ENCODE data around the gene RAP2C. TPM values are rescaled to one million over a fixed set of nuclear protein-coding genes. Genes with fewer than 3 reads are reported as not detected.

The RAP2C gene
- total RNA-seq, 1 experiment from 2014 or later: 27.8 TPM

- H3K79me2 ChIP-seq (ENCODE audit: low read depth): no peaks in the 10 kb centered on the region
- BruUV-seq (replicated peaks): no TSS peak
- no peaks in the 10 kb centered on the region for H3F3A ChIP-seq (ENCODE audit: insufficient read depth, low read depth)
- ChIA-PET CTCF (no interaction called here), POLR2A (ENCODE audit: unreplicated experiment) (no interaction called here)
- no peaks in the 10 kb centered on the region for H3K9me2 ChIP-seq (ENCODE audit: insufficient read depth)
- no peaks in the 10 kb centered on the region for H3K9me3 ChIP-seq (ENCODE audit: insufficient read depth, low read depth)
- TF ChIP-seq CTCF (conservative IDR thresholded peaks at IDR 0.05): no peak
- TF ChIP-seq EZH2 (IDR thresholded peaks at IDR 0.05; ENCODE audit: low read depth): no peak
- H3K4me2 ChIP-seq: no peak overlapping the region
- H4K20me1 ChIP-seq (ENCODE audit: insufficient read depth): no peaks in the 10 kb centered on the region
- no peak overlapping the region for H3K27ac ChIP-seq
- no peaks in the 10 kb centered on the region for H3K27me3 ChIP-seq (ENCODE audit: insufficient read depth, low read depth)
- no peaks in the 10 kb centered on the region for H3K4me1 ChIP-seq (replicated peaks; ENCODE audit: insufficient read depth)
- H3K36me3 ChIP-seq (ENCODE audit: low read depth): no peaks in the 10 kb centered on the region
- no peak for DNase-seq
- intact Hi-C loops (cut with micrococcal nuclease; ENCODE audit: unreplicated experiment): no loop called here
- H2AFZ ChIP-seq: no peak overlapping the region
- no peak overlapping the region for H3K4me3 ChIP-seq
Measured at GRCh38 chrX:132257116-132257515, 37.9 kb upstream of the RAP2C start.

- Histone ChIP-seq H3K4me1 (replicated peaks; ENCODE audit: insufficient read depth) (peaks cover 13% of the 10 kb centered on the region), H3K79me2 (ENCODE audit: low read depth) (no peaks in the 10 kb centered on the region), H3K9me3 (ENCODE audit: insufficient read depth, low read depth) (no peaks in the 10 kb centered on the region), H3K9me2 (ENCODE audit: insufficient read depth) (no peaks in the 10 kb centered on the region), H3K4me2 (no peak overlapping the region), H4K20me1 (ENCODE audit: insufficient read depth) (no peaks in the 10 kb centered on the region), H3K36me3 (ENCODE audit: low read depth) (no peaks in the 10 kb centered on the region), H3K4me3 (no peak overlapping the region), H2AFZ (no peak overlapping the region), H3K27ac (no peak overlapping the region), H3F3A (ENCODE audit: insufficient read depth, low read depth) (peaks cover 3% of the 10 kb centered on the region; the same call in 1 of the 2 replicates), H3K27me3 (ENCODE audit: insufficient read depth, low read depth) (no peaks in the 10 kb centered on the region)
- DNase-seq: no peak
- BruUV-seq (replicated peaks): no TSS peak
- intact Hi-C loops (cut with micrococcal nuclease; ENCODE audit: unreplicated experiment): no loop called here
- ChIA-PET CTCF (no interaction called here), POLR2A (ENCODE audit: unreplicated experiment) (no interaction called here)
- TF ChIP-seq CTCF (conservative IDR thresholded peaks at IDR 0.05): no peak
- no peak for TF ChIP-seq EZH2 (IDR thresholded peaks at IDR 0.05; ENCODE audit: low read depth)
Measured at GRCh38 chrX:132236121-132236520, 16.9 kb upstream of the RAP2C start.

- H4K20me1 ChIP-seq (ENCODE audit: insufficient read depth): no peaks in the 10 kb centered on the region
- no peaks in the 10 kb centered on the region for H3K36me3 ChIP-seq (ENCODE audit: low read depth)
- POLR2A ChIA-PET (ENCODE audit: unreplicated experiment): no interaction called here
- H3K4me2 ChIP-seq: no peak overlapping the region
- no peaks in the 10 kb centered on the region for H3K79me2 ChIP-seq (ENCODE audit: low read depth)
- H3F3A ChIP-seq (ENCODE audit: insufficient read depth, low read depth): peaks cover 3% of the 10 kb centered on the region; the same call in 1 of the 2 replicates
- H3K9me3 ChIP-seq (ENCODE audit: insufficient read depth, low read depth): no peaks in the 10 kb centered on the region
- intact Hi-C loops (cut with micrococcal nuclease; ENCODE audit: unreplicated experiment): no loop called here
- H3K4me1 ChIP-seq (replicated peaks; ENCODE audit: insufficient read depth): peaks cover 17% of the 10 kb centered on the region
- TF ChIP-seq CTCF (conservative IDR thresholded peaks at IDR 0.05): no peak
- no peak overlapping the region for H2AFZ ChIP-seq
- CTCF ChIA-PET: no interaction called here
- H3K27ac ChIP-seq: no peak overlapping the region
- no peaks in the 10 kb centered on the region for H3K27me3 ChIP-seq (ENCODE audit: insufficient read depth, low read depth)
- BruUV-seq (replicated peaks): no TSS peak
- no peaks in the 10 kb centered on the region for H3K9me2 ChIP-seq (ENCODE audit: insufficient read depth)
- no peak overlapping the region for H3K4me3 ChIP-seq
- no peak for DNase-seq
Measured at GRCh38 chrX:132235488-132235887, 16.2 kb upstream of the RAP2C start.
